Measurements from ENCODE around the gene GNG3.
"Not testable (repeated sequence)": the region's sequence is repeated elsewhere in the genome, so short reads cannot be mapped to it uniquely, and the experiment has no call there.

The GNG3 gene

GRCh38 chr11:62687508-62688396, 19.7 kb upstream of the GNG3 start:
- DNase-seq (ENCODE audit: low spot score), result peak; percentile 52

- no peak for DNase-seq (ENCODE audit: low spot score)
Observed at GRCh38 chr11:62688491-62688890, 19.0 kb upstream of the GNG3 start.

DNA sequence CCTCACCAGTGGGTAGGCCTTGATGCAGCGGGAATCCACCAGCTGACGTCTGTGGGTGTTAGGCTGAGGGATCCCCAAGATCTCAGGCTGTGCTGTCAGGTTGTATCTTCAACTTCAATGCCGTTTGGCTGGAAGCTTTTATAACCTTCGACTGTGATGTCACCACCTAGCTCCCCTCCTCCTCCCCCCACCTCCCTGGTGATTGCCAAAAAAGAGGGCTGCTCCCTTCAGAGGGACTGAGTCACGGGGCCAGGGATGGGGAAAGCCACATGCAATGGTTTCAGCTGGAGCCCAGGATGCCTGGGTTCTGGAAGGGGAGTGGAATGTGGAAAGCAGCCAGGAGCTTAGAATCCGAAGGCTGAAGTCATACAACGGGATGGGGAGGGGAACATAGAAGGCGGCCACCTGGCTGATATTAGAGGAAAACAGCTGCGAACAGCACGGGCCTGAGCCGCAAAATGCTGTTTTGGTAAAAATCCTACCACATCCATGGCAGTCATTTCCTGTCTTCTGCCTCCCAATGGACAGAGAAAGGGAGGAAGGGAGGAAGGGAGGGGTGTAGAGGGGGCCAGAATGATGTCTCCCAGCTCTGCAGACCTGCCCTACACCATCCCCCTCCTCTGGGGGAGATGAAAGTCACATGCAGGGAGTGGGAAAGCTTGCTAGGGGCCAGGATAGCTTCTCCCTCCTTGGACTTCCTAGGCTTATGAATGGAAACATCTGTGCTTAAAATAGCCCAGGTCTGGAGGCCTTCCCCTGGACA, 17.9 kb upstream of the GNG3 start, which contains the start of gene LRRN4CL:
Gene LRRN4CL (minus strand): TSS at position 110 of the 763 bp plus-strand sequence. CDS start 1,022 bp downstream, outside the sequence.
- no peak for DNase-seq (ENCODE audit: low spot score)

DNA sequence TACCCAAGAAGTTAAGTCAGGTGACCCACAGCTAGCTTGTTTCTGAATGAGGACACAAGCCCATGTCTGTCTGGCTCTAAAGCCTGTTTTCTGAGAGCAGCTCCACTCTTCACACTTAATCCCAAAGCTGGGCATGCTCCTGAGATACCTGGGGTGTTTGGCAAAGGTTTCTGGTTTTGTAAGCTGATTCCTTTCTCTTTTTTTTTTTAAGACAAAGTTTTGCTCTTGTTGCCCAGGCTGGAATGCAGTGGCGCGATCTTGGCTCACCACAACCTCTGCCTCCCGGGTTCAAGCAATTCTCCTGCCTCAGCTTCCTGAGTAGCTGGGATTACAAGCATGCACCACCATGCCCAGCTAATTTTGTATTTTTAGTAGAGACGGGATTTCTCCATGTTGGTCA, 13.9 kb upstream of the GNG3 start:
- DNase-seq (ENCODE audit: low spot score), result not testable (repeated sequence)

DNA sequence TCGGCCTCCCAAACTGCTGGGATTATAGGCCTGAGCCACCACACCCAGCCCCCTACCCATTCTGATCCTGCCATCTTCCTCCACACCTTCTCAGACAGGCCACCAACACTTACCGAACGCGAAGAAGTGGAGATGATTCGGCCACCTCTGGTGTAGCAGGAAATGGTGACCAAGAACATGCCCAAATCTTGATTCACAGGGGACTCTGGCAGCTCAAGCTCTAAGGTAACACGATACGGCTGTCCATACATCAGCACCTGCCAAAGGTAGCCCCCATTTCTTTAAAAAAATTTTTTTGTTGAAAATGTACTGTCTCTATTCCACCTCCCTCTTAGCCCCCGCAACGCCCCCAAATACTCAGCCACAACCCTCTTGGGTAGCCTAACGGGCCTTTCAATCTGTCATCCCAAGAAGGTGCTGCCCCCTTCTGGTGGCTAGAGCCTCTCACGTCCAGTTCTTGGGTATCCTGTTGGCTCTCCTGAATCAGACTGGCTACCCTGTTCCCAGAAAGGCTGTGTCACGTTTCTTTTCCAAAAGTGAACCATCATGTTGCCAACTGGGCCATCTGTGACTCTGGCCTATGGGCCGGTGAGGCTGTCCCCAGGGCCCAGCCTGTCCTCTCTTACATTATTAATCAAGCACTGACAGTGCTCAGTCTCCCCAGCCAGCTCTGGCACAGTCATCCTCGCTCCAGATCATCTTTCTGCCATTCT, 12.9 kb upstream of the GNG3 start:
- DNase-seq (ENCODE audit: low spot score), result peak; percentile 76

DNA sequence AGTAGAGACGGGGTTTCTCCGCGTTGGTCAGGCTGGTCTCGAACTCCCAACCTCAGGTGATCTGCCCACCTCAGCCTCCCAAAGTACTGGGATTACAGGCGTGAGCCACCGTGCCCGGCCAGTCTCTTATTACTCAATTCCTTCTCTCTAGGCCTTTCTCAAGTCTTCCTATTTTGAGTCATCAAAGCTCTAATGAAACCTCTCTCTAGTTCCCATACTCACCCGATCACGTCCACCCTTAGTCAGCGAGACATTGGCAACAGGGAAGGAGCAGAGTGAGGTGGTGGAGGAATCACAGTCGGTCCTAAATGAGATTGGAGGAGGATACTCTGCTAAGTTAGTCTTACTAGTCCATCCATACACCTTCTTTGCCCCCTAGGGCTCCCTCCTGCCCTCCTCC, 5.2 kb upstream of the GNG3 start:
- no peak for DNase-seq (ENCODE audit: low spot score)

DNA sequence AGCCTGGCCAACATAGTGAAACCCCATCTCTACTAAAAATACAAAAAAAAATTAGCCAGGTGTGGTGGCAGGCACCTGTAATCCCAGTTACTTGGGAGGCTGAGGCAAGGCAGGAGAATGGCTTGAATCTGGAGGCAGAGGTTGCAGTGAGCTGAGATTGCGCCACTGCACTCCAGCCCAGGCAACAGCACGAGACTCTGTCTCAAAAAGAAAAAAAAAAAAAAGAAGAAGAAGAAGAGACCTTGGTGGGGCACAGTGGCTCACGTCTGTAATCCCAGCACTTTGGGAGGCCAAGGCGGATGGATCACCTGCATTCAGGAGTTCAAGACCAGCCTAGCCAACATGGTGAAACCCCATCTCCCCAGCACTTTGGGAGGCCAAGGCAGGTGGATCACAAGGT, 3.6 kb upstream of the GNG3 start:
- DNase-seq (ENCODE audit: low spot score), result not testable (repeated sequence)

GRCh38 chr11:62705413-62705812, 2.1 kb upstream of the GNG3 start:
- peak; percentile 50 for DNase-seq (ENCODE audit: low spot score)

DNA sequence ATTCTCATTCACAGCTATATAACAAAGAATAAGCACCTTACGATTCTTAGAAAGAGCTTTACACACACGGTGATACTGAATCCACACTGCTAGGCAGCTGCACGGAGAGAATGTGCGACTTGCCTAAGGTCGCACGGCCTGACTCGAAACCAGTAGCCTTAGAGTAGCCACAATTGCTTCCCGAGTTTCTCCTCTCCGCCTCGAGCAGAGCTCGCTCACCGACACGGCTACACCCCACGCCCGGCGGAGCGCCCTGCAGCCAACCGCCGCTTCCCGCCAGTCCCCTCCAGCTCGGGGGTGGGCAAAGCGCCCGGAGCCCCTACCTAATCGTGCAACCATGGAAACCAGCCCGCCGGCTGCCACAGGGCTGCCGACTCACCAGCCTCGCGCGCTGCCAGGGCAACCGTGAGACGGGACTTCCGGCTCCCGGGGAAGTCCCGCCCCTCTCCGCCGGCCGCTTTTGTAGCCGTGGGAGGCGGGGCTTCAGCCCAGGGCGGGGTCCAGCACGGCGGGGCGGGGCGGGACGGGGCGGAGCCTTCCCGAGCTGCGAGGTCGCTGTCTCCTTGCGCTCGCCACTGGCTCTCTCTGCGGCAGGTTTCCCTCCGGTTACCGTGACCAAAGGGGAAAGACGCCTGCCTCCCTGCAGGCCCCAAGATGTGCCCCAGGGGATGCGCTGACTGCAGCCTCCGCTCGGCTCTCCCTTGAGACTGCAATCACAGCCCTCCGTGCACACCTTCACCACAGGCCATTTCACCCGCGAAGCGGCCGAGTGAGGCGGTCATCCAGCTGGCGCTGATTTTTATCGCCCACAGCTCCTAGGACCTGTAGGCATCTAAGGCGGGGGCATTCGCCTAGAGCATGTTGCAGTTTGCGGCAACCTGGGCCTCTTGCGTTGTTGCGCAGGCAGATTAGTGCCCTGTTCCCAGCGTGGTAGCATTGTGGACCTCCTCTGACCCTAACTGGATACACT, 1.3 kb upstream of the GNG3 start:
- peak; percentile 98 for DNase-seq (ENCODE audit: low spot score)

DNA sequence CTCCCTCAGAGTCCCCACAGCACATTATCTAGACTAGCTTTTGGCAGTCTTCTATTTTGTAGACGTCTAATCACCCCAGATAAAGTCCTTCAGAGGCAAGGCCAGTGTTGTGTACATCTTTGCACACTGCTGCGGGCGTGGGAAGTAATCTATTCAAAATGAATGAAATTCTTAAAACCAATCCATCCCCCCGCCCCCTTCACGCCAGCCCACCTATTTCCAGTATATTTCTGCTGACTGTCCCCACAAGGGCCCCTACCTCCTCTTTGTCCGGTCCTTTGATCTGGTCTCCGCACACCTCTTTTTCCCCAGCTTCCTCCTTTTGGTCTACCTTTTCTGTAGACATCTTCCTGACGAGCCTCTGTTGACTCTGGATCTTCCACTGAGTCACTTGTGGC, 627 bp upstream of the GNG3 start:
- DNase-seq (ENCODE audit: low spot score), result no peak

DNA sequence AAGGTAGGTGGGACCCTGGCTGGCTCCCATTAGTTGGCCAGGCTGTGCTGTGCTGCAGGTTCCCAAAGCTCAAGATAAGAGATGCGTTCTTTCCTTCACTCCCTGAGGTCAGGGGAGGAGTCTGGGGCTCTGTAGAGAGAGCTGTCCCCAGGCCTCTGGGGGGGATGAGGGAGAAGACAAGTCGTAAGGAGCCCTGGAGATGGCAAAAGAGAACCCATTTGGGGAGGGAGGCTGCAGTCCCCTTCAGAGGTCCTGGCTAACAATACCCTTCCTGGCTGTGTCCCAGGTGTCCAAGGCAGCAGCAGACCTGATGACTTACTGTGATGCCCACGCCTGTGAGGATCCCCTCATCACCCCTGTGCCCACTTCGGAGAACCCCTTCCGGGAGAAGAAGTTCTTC, 916 bp downstream of the GNG3 start:
- peak; percentile 48 for DNase-seq (ENCODE audit: low spot score)

- DNase-seq (ENCODE audit: low spot score), result peak; percentile 62
Observed at GRCh38 chr11:62708793-62709192, 1.3 kb downstream of the GNG3 start.

DNA sequence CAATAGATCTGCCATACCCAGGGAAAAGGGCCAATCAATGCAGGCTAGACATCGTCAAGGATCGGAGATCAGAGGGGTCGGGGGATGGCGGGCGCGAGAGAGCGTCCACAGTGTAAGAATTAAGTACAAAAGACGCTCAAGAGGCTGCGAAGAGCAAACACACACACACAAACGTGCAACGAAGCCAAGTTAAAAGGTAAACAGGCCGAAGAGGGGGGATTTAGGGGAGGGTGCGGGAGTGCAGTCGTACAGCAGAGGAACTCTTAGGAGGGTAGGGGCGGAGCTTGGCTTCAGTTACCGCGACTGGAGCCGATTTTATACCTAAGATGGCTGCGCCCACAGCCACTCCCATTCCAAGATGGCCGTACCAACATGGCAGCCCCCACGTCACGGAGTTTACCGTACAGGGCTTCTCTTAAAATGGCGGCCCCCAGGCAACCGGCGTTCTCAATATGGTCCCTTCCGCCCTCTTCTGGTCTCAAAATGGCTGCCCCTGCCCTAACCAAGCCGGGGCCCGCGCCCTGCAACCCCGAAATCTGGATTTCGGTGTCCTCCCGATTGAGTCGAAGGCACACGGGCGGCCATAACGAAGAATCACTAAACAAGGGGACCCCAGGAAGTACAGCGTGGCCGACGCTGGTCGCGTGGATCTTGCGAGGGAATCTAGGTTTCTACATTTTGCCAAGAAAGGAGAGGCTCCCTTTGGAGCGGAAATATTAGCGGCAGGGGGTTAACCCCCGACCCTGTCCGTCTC, 1.9 kb downstream of the GNG3 start:
- DNase-seq (ENCODE audit: low spot score), result peak; percentile 96

DNA sequence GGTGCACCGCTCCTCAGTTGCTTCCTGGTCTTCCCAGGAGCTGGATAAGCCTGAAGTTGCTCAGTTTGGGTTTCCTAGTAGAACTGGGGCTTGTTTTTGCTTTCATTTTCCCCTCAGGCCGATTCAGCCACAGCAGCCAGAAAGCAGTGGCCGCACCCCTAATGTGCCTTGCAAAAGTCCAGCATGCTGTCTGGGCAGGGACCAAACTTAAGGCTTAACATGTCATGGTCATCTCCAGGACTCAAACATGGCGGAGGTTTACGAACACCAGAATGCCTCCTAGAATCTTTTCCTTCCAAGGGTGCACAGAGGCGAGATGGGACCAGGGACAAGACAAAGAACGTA, 2.5 kb downstream of the GNG3 start:
- no peak for DNase-seq (ENCODE audit: low spot score)

- DNase-seq (ENCODE audit: low spot score), result no peak
Observed at GRCh38 chr11:62712276-62712812, 4.9 kb downstream of the GNG3 start.

DNA sequence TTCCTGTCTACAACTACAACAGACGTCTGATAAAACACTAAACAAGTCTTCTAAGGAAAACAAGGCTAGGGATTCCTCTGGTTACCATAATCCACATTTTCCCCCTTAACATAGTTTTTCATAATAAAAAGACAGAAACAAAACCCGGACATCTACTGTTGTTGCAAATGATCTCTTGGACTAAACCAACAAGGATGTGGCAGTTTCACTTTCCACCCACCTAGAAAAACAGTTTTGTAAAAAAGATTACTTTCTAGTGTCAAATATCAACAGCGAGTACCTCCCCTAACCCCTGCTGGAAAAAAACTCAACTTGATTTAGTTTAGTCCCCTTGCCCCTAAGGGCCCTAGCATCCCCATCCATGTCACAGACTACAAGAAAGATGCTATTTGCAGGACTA, 5.4 kb downstream of the GNG3 start:
- no peak for DNase-seq (ENCODE audit: low spot score)

GRCh38 chr11:62713343-62713742, 5.9 kb downstream of the GNG3 start:
- no peak for DNase-seq (ENCODE audit: low spot score)

DNA sequence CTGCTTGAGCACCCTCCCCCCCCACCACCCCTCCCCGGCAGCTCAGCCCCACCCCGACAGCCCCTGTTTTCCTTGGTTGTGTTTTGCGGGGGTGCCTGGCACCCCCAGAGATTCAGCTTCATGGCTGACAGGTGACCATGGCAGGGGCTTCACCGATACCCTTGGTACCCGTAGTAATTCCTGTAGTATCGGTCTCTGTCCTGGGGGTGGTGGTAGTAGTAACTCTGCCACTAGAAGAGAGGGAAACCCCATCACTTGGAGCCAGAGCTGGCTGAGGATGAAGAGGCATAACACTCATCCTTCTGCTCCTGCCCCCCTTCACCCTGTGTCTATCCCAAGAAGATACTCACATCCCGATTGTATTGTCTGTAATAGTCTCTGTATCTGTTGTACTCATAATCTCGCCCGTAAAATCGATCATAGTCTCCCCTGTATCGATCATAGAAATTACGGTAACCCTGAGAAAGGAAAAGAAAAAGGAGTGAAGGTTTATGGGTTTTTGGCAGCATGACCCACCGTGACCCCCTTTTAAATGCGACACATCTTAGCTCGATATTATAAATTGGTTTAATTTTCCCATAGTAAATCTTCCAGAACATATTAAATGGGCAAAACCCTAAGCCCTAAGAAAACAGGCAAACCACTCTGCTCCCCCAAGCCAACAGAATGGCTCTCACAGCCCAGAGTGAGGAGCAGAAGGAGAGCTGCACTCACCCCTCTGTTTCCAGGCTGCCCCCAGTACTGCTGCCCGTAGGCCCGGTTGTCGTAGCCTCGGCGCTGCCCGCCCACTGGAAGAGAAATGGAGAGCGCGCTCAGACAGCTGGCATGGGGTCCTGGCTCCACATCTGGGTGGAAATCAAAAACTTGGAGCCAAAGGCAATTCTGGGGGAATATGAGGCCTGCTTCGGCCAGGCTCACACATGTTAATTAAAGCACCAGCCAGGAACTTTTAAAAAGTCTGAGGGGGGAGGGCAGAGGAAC, 8.0 kb downstream of the GNG3 start:
- no peak for DNase-seq (ENCODE audit: low spot score)

DNA sequence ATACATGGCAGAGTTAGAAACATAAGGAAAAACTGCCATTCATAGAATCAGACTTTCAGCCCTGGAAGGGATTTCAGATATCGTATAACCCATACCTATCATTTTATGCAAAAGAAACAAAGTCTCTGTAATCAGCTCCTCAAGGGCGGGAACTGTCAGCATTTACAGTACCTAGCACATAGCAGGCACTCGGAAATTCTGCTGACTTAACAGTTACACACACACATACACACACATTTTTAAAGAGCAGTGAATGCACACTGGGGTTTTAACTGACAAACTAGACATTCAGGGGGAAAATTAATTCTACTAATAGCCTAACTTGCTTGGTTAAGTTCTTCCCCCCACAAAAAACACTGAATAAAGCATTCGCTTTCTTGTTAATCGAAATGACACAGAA, 8.7 kb downstream of the GNG3 start:
- DNase-seq (ENCODE audit: low spot score), result no peak

Data from ecto neural progenitor cell (in vitro differentiated cells).